Stimulated activated naive CD8-positive, alpha-beta T cell treated with anti-CD3 and anti-CD28 coated beads, Interleukin-15, amount 100 ng/mL, for 72 hours (primary cell): ENCODE results near the gene CHST1.

Source experiments
- ATAC-seq: fragments of 150-1000 bp; cut with Tn5 transposase; 2 replicates; pipeline ENCODE4 v1.10.0; 2021; ENCODE audit warnings: mild to moderate bottlenecking, moderate library complexity
- DNase-seq, 2 donors: peaks; one replicate each; pipeline ENCODE4 v3.0.0; 2021 to 2022
- H3K27ac Mint-ChIP-seq, 2 donors: one replicate each; pipeline ENCODE4 v1.8.0; 2022; ENCODE audit warnings: mild to moderate bottlenecking in 2 of 2, mixed read lengths in 2 of 2, moderate library complexity in 2 of 2
- H3K27me3 Mint-ChIP-seq: one replicate; pipeline ENCODE4 v1.8.0; 2022; ENCODE audit warnings: mixed read lengths
- H3K4me1 Mint-ChIP-seq: one replicate; pipeline ENCODE4 v1.8.0; 2022; ENCODE audit warnings: mild to moderate bottlenecking, mixed read lengths
- H3K4me3 Mint-ChIP-seq, 2 donors: one replicate each; pipeline ENCODE4 v1.8.0; 2022; ENCODE audit warnings: mild to moderate bottlenecking in 2 of 2, mixed read lengths in 2 of 2, moderate library complexity in 1 of 2
- H3K9me3 Mint-ChIP-seq, 2 donors: one replicate each; pipeline ENCODE4 v1.8.0; 2022; ENCODE audit warnings: mixed read lengths in 2 of 2

CHST1 gene

DNA sequence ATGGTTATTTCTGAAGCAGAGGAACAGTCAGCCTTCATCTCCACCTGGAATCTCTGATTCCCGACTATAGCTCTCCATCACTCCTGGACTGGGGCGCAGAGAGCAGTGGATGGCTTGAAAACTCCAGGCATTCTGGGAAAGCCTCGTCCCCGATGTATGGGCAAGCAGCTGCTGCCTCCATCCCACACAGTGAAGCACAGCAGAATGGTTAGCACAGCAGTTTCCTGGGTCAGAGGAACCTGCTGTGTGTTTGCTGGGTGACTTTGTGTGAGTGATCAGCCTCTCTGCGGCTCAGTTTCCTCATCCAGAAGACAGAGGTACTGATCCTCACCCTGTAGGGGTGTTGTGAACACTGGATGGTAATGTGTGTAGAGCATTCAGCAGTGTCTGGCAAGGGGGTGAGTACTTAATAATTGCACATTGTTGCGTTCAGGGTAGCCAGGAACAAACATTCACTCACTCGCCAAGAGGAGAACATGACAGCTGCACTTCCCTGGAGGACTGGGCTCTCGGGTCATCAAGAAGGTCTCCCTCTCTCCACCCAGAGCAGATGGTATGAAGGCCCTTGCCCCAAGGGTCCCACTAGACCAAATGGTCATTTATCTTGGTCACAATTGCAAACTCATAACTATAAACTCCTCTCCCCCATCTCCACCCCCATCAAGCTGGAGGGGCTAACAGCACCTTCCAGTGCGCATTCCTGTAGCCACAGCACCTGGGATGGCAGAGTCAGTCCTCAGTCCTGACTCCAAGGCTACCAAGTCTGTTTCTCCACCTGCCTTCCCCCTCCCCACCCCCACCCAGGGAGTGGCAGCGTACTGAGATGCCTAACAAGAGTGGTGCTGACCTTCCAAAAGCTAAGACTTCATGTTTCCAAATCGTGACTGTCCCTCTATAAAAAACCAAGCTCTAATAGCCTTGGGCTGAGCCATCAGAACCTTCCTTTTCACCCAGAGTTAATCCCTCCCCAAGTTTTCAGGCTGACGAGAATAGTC is 1.5 kb upstream of the CHST1 start:
- no peak overlapping the region for H3K4me3 Mint-ChIP-seq

GRCh38 chr11:45665933-45666647 is 668 bp upstream of the CHST1 start:
- DNase-seq (no peak), ATAC-seq (peak; percentile 5)
- Mint-ChIP-seq H3K27ac (no peak overlapping the region), H3K4me3 (peak overlapping the region; percentile 64 to 76), H3K9me3 (no peaks in the 10 kb centered on the region), H3K4me1 (peaks cover 29% of the 10 kb centered on the region), H3K27me3 (peaks cover 90% of the 10 kb centered on the region)

More for the DNA sequence above, 1.5 kb upstream of the CHST1 start:
- no peak for ATAC-seq
- Mint-ChIP-seq H3K4me1 (peaks cover 23% of the 10 kb centered on the region), H3K9me3 (no peaks in the 10 kb centered on the region), H3K27ac (no peak overlapping the region), H3K27me3 (peaks cover 82% of the 10 kb centered on the region)
- no peak for DNase-seq

GRCh38 chr11:45664376-45665205 is 831 bp downstream of the CHST1 start:
- Mint-ChIP-seq H3K4me1 (peaks cover 31% of the 10 kb centered on the region), H3K4me3 (peak overlapping the region; percentile 9 to 54), H3K9me3 (no peaks in the 10 kb centered on the region), H3K27me3 (peaks cover 92% of the 10 kb centered on the region), H3K27ac (no peak overlapping the region)
- no peak for DNase-seq
- peak; percentile 6 for ATAC-seq

DNA sequence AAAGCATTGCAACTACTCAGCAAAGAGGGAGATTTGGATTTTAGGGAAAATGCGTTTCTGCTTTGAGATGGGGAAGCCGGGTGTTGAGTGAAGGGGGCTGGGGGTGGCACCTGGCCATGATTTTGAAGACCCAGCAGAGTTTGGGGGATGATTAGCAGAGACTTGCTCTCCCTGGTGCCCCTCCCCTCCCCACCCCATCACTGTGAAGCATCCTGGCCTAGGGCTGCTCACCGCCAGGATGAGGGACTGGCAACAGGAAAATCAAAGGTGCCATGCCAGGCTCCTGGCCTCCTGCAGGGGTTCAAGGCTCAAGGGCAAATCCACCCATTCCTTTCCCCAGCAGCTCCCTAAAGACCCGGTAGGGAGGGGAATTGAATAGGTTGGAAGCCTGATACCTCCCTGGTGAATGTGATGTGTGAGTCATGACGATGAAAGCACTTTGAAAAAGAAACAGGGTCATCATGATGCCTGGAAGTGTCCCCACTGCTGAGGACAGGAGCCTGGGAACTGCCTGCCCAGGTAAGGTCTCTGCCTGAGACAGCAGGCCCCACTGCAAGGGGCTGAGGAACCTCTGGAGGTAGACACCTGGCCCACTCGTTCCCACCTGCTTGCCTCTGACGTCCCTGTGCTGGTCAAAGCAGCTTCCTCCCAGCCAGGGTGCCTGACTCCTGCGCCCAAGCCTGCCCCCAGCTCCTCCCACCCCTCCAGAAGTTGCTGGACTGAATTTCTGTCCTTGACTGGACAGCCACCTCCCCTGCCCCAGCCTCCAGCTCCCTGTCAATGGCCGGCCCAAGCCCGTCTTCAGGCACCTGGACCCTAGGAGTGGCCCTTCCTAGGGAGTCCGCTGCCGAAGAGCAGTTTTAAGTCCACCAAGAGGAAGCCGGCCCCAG is 1.7 kb downstream of the CHST1 start:
- H3K4me1 Mint-ChIP-seq: peaks cover 34% of the 10 kb centered on the region
- ATAC-seq: peak; percentile 1
- no peak for DNase-seq
- H3K27me3 Mint-ChIP-seq: peaks cover 92% of the 10 kb centered on the region
- H3K4me3 Mint-ChIP-seq: peak overlapping the region in 1 of 2 donors; percentile 54
- H3K27ac Mint-ChIP-seq: no peak overlapping the region
- no peaks in the 10 kb centered on the region for H3K9me3 Mint-ChIP-seq

DNA sequence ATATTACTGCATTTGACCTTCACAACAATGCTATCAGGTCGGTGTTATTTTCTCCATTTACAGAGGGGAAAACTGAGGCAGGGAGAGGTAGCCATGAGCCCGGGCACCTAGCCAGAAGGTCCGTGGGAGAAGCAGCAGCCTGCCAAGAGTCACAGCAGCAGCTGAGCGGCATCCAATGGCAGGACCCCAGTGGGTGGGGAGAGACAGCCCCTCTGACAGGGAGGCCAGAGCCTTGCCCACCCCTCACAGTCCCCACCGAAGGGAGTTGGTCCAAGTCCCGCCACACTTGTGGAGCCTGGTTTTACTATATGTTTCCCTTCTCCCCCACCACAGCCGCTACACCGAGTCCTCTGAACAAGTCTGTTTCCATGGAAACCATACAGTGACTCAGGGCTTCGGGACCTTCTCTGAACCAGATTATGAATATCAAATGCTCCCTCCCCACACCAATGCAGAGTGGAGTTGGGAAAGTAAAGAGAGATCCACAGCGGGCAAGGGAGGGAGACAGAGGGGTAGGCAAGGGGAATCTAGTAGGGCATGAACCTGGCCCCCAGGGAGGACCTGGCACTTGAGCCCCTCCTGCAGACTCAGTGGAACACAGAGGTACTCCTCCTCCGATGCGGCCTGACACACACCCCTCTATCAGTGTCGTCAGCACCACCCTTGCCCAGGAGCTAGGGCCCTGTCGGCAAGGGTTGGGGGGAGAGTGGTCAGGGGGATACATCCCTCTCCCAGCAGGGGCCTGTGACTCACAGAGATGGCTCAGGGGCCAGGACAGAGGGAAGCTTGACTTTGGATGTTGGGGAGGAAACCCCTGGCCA is 2.5 kb downstream of the CHST1 start:
- DNase-seq: peak in 1 of 2 donors; percentile 30
- no peak overlapping the region for H3K4me3 Mint-ChIP-seq
- no peaks in the 10 kb centered on the region for H3K9me3 Mint-ChIP-seq
- peaks cover 87% of the 10 kb centered on the region for H3K27me3 Mint-ChIP-seq
- H3K4me1 Mint-ChIP-seq: peaks cover 42% of the 10 kb centered on the region
- H3K27ac Mint-ChIP-seq: no peak overlapping the region
- ATAC-seq: peak; percentile 37

DNA sequence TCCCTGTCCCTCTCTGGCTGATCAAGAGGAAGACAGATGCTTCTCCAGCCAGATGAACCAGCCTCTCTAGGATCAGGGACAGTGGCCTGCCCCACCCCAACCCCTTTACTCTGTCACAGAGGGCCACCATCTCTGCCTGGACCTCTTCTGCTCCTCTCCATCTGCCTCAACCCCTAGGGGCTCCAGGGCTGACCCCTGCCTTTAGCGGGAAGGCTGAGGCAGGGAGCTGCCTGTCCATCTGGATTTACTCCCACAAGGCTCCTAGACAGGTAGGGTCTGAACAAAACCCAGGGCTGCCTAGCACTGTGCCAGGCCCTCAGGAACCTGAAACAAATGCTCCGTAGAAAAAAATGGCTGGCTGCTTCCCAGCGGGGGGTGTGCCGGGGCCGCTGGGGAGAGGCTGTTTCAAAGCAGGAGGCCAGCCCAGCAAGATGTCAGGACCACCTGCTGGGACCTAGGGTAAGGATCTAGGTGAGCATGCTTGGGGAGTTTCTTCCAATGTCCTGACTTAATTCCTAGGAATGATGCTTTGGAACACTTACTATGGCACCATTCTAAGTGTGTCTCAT is 3.2 kb downstream of the CHST1 start:
- DNase-seq: no peak
- H3K9me3 Mint-ChIP-seq: no peaks in the 10 kb centered on the region
- no peak overlapping the region for H3K4me3 Mint-ChIP-seq
- H3K4me1 Mint-ChIP-seq: peaks cover 45% of the 10 kb centered on the region
- ATAC-seq: no peak
- H3K27ac Mint-ChIP-seq: no peak overlapping the region
- H3K27me3 Mint-ChIP-seq: peaks cover 87% of the 10 kb centered on the region

- DNase-seq (no peak), ATAC-seq (no peak)
- Mint-ChIP-seq H3K4me1 (peaks cover 45% of the 10 kb centered on the region), H3K27me3 (peaks cover 87% of the 10 kb centered on the region), H3K4me3 (no peak overlapping the region), H3K9me3 (no peaks in the 10 kb centered on the region), H3K27ac (no peak overlapping the region)
Measured at GRCh38 chr11:45661439-45662055, 3.9 kb downstream of the CHST1 start.

GRCh38 chr11:45660729-45661438 is 4.5 kb downstream of the CHST1 start:
- H3K27me3 Mint-ChIP-seq: peaks cover 87% of the 10 kb centered on the region
- no peak for ATAC-seq

GRCh38 chr11:45659818-45660160 is 5.6 kb downstream of the CHST1 start:
- Mint-ChIP-seq H3K27me3 (peaks cover 94% of the 10 kb centered on the region), H3K4me3 (no peak overlapping the region), H3K27ac (no peak overlapping the region), H3K9me3 (no peaks in the 10 kb centered on the region), H3K4me1 (peaks cover 48% of the 10 kb centered on the region)
- ATAC-seq: no peak
- DNase-seq: no peak

More at GRCh38 chr11:45660729-45661438, 4.5 kb downstream of the CHST1 start:
- Mint-ChIP-seq H3K4me1 (peaks cover 42% of the 10 kb centered on the region), H3K4me3 (no peak overlapping the region), H3K9me3 (no peaks in the 10 kb centered on the region), H3K27ac (peak overlapping the region in 1 of 2 donors; percentile 48)
- DNase-seq: no peak

- Mint-ChIP-seq H3K9me3 (no peaks in the 10 kb centered on the region), H3K4me1 (peaks cover 47% of the 10 kb centered on the region), H3K27ac (peak overlapping the region in 1 of 2 donors; percentile 34), H3K4me3 (no peak overlapping the region), H3K27me3 (peaks cover 89% of the 10 kb centered on the region)
- DNase-seq: no peak
- ATAC-seq: no peak
Measured at GRCh38 chr11:45659031-45659817, 6.2 kb downstream of the CHST1 start.

DNA sequence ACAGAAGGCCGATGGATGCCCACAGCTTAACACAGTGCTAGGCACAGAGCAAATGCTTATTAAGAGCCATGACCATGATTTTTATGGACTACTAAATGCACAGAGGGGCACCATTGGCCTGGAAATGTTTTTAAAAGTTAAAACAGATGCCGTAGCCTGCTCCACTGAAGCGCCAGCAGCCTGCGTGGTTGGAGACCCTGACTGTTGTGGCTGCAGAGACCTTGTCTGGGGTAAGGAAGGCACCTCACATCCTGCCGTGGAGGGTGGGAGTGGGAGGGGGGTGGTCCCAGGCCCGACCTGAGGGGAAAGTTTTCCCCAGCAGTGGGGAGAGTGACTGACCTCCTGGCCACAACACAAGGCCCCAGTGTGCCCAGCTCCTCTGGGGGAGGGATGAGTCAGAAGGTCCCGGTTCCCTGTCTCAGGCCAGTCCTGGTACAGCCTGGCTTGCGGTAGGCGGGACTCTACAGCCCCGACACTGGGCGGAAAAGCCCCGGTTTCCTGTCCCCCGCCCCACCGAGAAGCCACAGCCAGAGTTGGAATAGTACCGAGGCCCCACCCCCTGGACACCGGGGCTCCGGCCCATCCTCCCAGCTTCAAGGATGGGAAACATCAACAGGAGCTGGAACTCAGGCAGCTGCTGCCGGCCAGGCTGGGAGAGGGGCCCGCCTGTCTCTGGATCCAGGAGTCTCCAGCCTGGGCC is 7.0 kb downstream of the CHST1 start:
- ATAC-seq: peak; percentile 37
- H3K4me1 Mint-ChIP-seq: peaks cover 41% of the 10 kb centered on the region
- H3K9me3 Mint-ChIP-seq: no peaks in the 10 kb centered on the region
- H3K27me3 Mint-ChIP-seq: peaks cover 84% of the 10 kb centered on the region
- H3K4me3 Mint-ChIP-seq: no peak overlapping the region
- peak overlapping the region in 1 of 2 donors; percentile 34 for H3K27ac Mint-ChIP-seq
- no peak for DNase-seq
